GM23338 (cell line): ENCODE results near the gene DOCK3.

ENCODE experiments used
- CREB1 ChIP-seq: fragments of 250-450 bp; sonication (Bioruptor Pico); IDR thresholded peaks from 2 replicates; pipeline ENCODE4 v1.5.0; 2020; ENCODE audit warnings: low read depth, mild to moderate bottlenecking, moderate library complexity
- CTCF ChIP-seq, 2 experiments: fragments of 200-600 bp in 1 of 2; sonication (generic) in 1 of 2; conservative IDR thresholded peaks; 2 replicates each; pipeline versions ENCODE4 v1.5.1 to v1.6.1; 2016 to 2017; ENCODE audit warnings: antibody characterized with exemption in 2 of 2, low read depth in 2 of 2, mild to moderate bottlenecking in 2 of 2, moderate library complexity in 1 of 2
- ETS1 ChIP-seq: IDR thresholded peaks from 2 replicates; pipeline ENCODE4 v1.6.1; 2016; ENCODE audit warnings: antibody characterized with exemption
- EZH2 ChIP-seq: fragments of 200-600 bp; sonication (generic); IDR thresholded peaks from one replicate; pipeline ENCODE4 v1.8.0; 2017; ENCODE audit warnings: antibody characterized with exemption, mild to moderate bottlenecking, low read depth; ENCODE audit not compliant: unreplicated experiment
- EZH2phosphoT487 ChIP-seq: fragments of 200-600 bp; sonication (generic); IDR thresholded peaks from one replicate; pipeline ENCODE4 v1.8.1; 2018; ENCODE audit warnings: antibody characterized with exemption; ENCODE audit not compliant: unreplicated experiment
- JUNB ChIP-seq: IDR thresholded peaks from one replicate; pipeline ENCODE4 v1.6.1; 2016; ENCODE audit warnings: antibody characterized with exemption; ENCODE audit not compliant: unreplicated experiment
- NANOG ChIP-seq: IDR thresholded peaks from 2 replicates; pipeline ENCODE4 v1.6.1; 2016; ENCODE audit warnings: antibody characterized with exemption, borderline replicate concordance
- POLR2AphosphoS5 ChIP-seq: IDR thresholded peaks from 2 replicates; pipeline ENCODE4 v1.6.1; 2016; ENCODE audit warnings: antibody characterized with exemption, low read depth
- ZNF331 ChIP-seq: fragments of 250-450 bp; sonication (Bioruptor Pico); IDR thresholded peaks from 2 replicates; pipeline ENCODE4 v1.5.0; 2020; ENCODE audit warnings: low read depth, mild to moderate bottlenecking, moderate library complexity
- TF ChIP-seq, protein P1 (sequence below): IDR thresholded peaks from one replicate; pipeline ENCODE4 v1.6.1; 2018; ENCODE audit warnings: antibody characterized with exemption; ENCODE audit not compliant: unreplicated experiment

DNA sequence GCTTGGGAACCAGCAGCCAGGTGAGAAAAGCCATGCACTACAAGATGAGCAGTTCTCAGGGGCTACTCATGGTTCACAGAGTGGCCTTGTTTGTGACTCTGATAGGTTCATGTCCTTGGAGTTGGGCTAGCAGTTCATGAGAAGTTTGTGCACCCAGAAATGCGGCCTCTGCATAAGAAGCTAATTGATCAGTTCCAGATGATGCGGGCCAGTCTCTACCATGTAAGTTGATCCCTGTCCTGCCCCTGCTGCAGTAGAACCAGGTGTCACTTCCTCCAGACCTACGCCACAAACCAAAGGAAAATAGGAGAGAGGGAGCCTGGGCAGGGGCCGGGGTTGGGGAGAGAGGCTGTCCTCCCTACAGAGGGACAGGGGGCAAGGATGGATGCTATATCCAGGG is 683.1 kb downstream of the DOCK3 start:
- TF ChIP-seq CREB1 (CRISPR knock-in tag) (no peak), CTCF (conservative IDR thresholded peaks at IDR 0.05; ENCODE audit: low read depth in 2 of 2) (no peak), EZH2 (no peak), POLR2AphosphoS5 (no peak), EZH2phosphoT487 (no peak), NANOG (no peak), ZNF331 (CRISPR knock-in tag) (no peak), JUNB (no peak), ETS1 (no peak)
- TF ChIP-seq, protein P1, sequence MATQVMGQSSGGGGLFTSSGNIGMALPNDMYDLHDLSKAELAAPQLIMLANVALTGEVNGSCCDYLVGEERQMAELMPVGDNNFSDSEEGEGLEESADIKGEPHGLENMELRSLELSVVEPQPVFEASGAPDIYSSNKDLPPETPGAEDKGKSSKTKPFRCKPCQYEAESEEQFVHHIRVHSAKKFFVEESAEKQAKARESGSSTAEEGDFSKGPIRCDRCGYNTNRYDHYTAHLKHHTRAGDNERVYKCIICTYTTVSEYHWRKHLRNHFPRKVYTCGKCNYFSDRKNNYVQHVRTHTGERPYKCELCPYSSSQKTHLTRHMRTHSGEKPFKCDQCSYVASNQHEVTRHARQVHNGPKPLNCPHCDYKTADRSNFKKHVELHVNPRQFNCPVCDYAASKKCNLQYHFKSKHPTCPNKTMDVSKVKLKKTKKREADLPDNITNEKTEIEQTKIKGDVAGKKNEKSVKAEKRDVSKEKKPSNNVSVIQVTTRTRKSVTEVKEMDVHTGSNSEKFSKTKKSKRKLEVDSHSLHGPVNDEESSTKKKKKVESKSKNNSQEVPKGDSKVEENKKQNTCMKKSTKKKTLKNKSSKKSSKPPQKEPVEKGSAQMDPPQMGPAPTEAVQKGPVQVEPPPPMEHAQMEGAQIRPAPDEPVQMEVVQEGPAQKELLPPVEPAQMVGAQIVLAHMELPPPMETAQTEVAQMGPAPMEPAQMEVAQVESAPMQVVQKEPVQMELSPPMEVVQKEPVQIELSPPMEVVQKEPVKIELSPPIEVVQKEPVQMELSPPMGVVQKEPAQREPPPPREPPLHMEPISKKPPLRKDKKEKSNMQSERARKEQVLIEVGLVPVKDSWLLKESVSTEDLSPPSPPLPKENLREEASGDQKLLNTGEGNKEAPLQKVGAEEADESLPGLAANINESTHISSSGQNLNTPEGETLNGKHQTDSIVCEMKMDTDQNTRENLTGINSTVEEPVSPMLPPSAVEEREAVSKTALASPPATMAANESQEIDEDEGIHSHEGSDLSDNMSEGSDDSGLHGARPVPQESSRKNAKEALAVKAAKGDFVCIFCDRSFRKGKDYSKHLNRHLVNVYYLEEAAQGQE, result no peak
